Gastrocnemius medialis (tissue), 4 donors: Measurements from ENCODE around the gene SETDB1. TPM values are rescaled to one million over a fixed set of nuclear protein-coding genes. Genes with fewer than 3 reads are reported as not detected.
A peak's percentile ranks its signal among the peaks of the same experiment; 100 is the strongest.

Source experiments
- ATAC-seq, 2 donors: fragments of 150-250 bp; one replicate each; pipeline ENCODE4 v1.9.1; 2016
- DNase-seq, 2 donors: peaks; one replicate each; pipeline ENCODE4 v3.0.0-alpha.2; 2019
- H3K27ac ChIP-seq, 4 donors: fragments of 200-600 bp; sonication (generic); 1 replicate in 1 of 4; 2 replicates in 3 of 4; pipeline ENCODE4 v1.5.1; 2016 to 2018; ENCODE audit warnings: mild to moderate bottlenecking in 2 of 4, moderate library complexity in 1 of 4
- H3K27me3 ChIP-seq, 3 donors: fragments of 200-600 bp; sonication (generic) in 2 of 3; 1 replicate in 1 of 3; 2 replicates in 2 of 3; pipeline versions ENCODE4 v1.5.1 to v1.6.0; 2016 to 2019; ENCODE audit warnings: mild to moderate bottlenecking in 1 of 3, moderate library complexity in 1 of 3
- H3K36me3 ChIP-seq, 2 donors: fragments of 200-600 bp; sonication (generic) in 1 of 2; one replicate each; pipeline ENCODE4 v1.5.1; 2017 to 2018
- H3K4me1 ChIP-seq, 2 donors: fragments of 200-600 bp; sonication (generic) in 1 of 2; one replicate each; pipeline ENCODE4 v1.5.1; 2016 to 2017; ENCODE audit warnings: mild to moderate bottlenecking in 2 of 2
- H3K4me3 ChIP-seq, 4 donors: fragments of 200-600 bp; sonication (generic) in 3 of 4; 1 replicate in 1 of 4; 2 replicates in 3 of 4; pipeline ENCODE4 v1.5.1; 2016 to 2019; ENCODE audit warnings: mild to moderate bottlenecking in 2 of 4
- H3K9me3 ChIP-seq, 3 donors: fragments of 200-600 bp; sonication (generic) in 2 of 3; 1 replicate in 1 of 3; 2 replicates in 2 of 3; pipeline ENCODE4 v1.5.1; 2016 to 2019
- CTCF ChIP-seq, 5 experiments: fragments of 450-650 bp in 3 of 5; fragments of 200-600 bp in 2 of 5; sonication (generic) in 2 of 5; IDR thresholded peaks in 4 of 5; conservative IDR thresholded peaks in 1 of 5; 1 replicate in 4 of 5; 2 replicates in 1 of 5; pipeline ENCODE4 v1.5.1; 2016 to 2019; ENCODE audit warnings: antibody characterized with exemption in 5 of 5, mild to moderate bottlenecking in 3 of 5, moderate library complexity in 3 of 5
- POLR2A ChIP-seq, 2 donors: fragments of 450-650 bp; IDR thresholded peaks; one replicate each; pipeline ENCODE4 v1.6.1; 2017; ENCODE audit warnings: antibody characterized with exemption in 2 of 2, mild to moderate bottlenecking in 2 of 2, moderate library complexity in 2 of 2
- in situ Hi-C, 4 donors: fragments of 200-750 bp; cut with MboI; loops; one replicate each; pipeline versions ENCODE4 v1.15.0 to v1.8.0; 2017; ENCODE audit warnings: low sequenced_read_pairs in 4 of 4
- intact Hi-C: fragments of 100-400 bp; cut with DNase I; formaldehyde crosslinking; loops from one replicate; pipeline ENCODE4 v1.15.1; 2023; ENCODE audit warnings: low total_unique reads
- total RNA-seq, 4 donors: library from RNA; depleted of rRNA; stranded (reverse); fragments of >200 nt; gene quantifications; one replicate each; pipeline versions ENCODE4 v1.1.0 to v1.2.3, GENCODE V29; 2016

SETDB1 gene
- total RNA-seq, 4 donors from 2014 or later = 13.7 to 20.8 (median 17.3) TPM

DNA sequence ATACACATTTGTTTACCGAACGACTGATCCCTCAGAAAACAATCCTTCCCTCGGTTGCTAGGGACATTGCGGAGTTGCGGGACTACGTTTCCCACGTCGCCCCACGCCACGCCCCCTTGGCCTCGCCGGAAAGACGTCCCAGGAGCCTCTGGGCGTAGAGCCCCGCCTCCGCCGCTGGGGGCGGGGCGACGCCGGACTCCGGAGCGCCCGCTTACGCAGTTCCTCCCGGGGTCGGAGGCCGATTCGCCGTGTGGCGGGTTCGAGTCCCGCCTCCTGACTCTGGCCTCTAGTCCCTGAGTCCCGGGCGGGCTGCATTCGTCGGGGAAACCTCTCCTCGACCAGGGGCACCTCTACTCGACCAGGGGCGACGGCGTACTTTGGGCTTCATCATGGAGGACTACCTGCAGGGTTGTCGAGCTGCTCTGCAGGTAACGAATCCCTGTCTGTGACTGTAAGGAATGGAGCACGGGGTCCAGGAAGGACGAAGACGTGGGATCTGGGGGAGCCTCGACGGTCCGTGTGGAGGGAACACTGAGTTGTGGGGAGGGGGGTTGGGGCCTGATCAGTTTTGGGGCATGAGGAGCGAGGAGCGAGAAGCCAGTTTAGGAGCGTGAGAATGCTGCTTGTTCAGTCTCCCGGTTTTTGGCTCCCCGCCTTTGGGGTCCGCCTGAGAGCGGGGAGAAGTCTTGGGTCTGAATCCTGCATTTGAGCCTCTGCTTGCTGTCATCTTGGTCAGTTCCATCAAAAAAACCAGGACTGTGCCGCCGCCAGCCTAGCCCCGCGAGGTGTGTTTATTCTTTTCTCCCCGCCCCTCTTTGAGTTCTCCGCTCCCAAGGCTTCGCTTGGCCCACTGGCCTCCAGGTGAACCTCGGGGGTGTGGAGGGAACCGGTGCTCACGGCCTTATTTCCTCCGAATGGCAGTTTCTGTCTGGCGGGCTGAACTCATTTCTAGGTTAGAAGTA lies 82.4 kb downstream of the SETDB1 start, which contains the start of gene PRUNE1:
TSS of gene PRUNE1 (plus strand) at position 206 of the 962 bp plus-strand sequence. CDS start at position 390, 184 bp downstream.
- peak within 1 kb of the TSS; percentile 60 to 91 (median 86) for H3K4me3 ChIP-seq
- H3K27me3 ChIP-seq = no peaks in the 10 kb centered on the region
- H3K36me3 ChIP-seq = peaks cover 0 to 8% of the 10 kb centered on the region in 2 donors
- TF ChIP-seq POLR2A (IDR thresholded peaks at IDR 0.05) (peak; percentile 65 to 72), CTCF (IDR thresholded peaks at IDR 0.05 in 4 of 5, conservative IDR thresholded peaks at IDR 0.05 in 1 of 5) (peak in 4 of 5 experiments; percentile 24 to 33 (median 26))
- intact Hi-C loops (loop anchor here (5.0 to 10.0 kb wide), 6 partner anchors 36 to 446 kb away; partner anchors contain the start of genes CDC42SE1, CERS2, ENSA and PSMD4), in situ Hi-C loops (no loop called here)
- H3K4me1 ChIP-seq = peaks cover 52 to 61% of the 10 kb centered on the region in 2 donors
- peak within 1 kb of the TSS; percentile 89 to 95 (median 94) for H3K27ac ChIP-seq
- ATAC-seq (peak; percentile 79 to 80), DNase-seq (peak; percentile 93 to 96)
- H3K9me3 ChIP-seq = no peaks in the 10 kb centered on the region

GRCh38 chr1:151009206-151009587 lies 83.0 kb downstream of the SETDB1 start:
- H3K4me1 ChIP-seq = peaks cover 45 to 54% of the 10 kb centered on the region in 2 donors
- DNase-seq = no peak
- peaks cover 0 to 10% of the 10 kb centered on the region in 2 donors for H3K36me3 ChIP-seq
- ATAC-seq = no peak
- intact Hi-C loops = loop anchor here (5.0 to 10.0 kb wide), 6 partner anchors 37 to 447 kb away; partner anchors contain the start of genes CDC42SE1, CERS2, ENSA and PSMD4
- TF ChIP-seq POLR2A (IDR thresholded peaks at IDR 0.05) (no peak), CTCF (IDR thresholded peaks at IDR 0.05 in 4 of 5, conservative IDR thresholded peaks at IDR 0.05 in 1 of 5) (no peak)
- H3K9me3 ChIP-seq = no peaks in the 10 kb centered on the region
- in situ Hi-C loops = no loop called here
- peak overlapping the region; percentile 60 to 91 (median 86) for H3K4me3 ChIP-seq
- peak overlapping the region; percentile 89 to 95 (median 94) for H3K27ac ChIP-seq
- no peaks in the 10 kb centered on the region for H3K27me3 ChIP-seq

DNA sequence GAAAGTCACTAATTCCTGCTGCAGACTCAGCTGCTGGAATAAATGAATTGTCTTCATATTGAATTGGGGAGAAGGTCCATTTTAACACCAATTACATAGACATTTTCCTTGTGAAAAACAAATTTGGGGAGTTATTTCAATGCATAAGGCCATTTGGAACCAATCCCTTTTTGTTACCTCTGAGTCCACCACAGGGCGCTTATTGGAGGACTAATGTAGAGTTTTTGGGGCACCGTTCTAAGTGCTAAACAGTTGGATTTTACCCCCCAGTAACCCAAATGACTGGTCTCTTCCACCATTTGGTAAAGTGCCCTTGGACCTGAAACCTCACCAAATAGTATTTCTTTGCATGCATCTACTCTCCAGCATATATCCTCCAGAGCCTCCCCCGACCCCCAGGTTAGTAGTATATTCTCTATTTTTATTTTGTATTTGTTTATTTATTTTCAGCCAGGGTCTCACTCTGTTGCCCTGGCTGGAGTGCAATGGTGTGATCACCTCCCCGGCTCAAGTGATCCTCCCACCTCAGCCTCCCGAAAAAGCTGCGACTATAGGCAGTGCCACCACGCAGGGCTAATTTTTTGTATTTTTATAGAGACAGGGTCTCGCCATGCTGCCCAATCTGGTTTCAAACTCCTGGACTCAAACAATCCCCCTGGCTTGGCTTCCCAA lies 83.6 kb downstream of the SETDB1 start:
- no peak for DNase-seq
- TF ChIP-seq POLR2A (IDR thresholded peaks at IDR 0.05) (no peak), CTCF (IDR thresholded peaks at IDR 0.05 in 4 of 5, conservative IDR thresholded peaks at IDR 0.05 in 1 of 5) (no peak)
- Histone ChIP-seq H3K36me3 (peaks cover 0 to 10% of the 10 kb centered on the region in 2 donors), H3K27me3 (no peaks in the 10 kb centered on the region), H3K4me3 (peak overlapping the region in 1 of 4 donors; percentile 89), H3K4me1 (peaks cover 39 to 49% of the 10 kb centered on the region in 2 donors), H3K27ac (peak overlapping the region; percentile 89 to 95 (median 94)), H3K9me3 (no peaks in the 10 kb centered on the region)
- intact Hi-C loops (loop anchor here (5.0 to 10.0 kb wide), 7 partner anchors 38 to 815 kb away; partner anchors contain the start of genes CDC42SE1, CERS2, ENSA and PSMD4), in situ Hi-C loops (no loop called here)
- ATAC-seq = no peak

- Histone ChIP-seq H3K27ac (no peak overlapping the region), H3K4me1 (peaks cover 34 to 44% of the 10 kb centered on the region in 2 donors), H3K27me3 (no peaks in the 10 kb centered on the region), H3K36me3 (peaks cover 0 to 10% of the 10 kb centered on the region in 2 donors), H3K4me3 (no peak overlapping the region), H3K9me3 (no peaks in the 10 kb centered on the region)
- no peak for DNase-seq
- no peak for ATAC-seq
- in situ Hi-C loops = no loop called here
- TF ChIP-seq POLR2A (IDR thresholded peaks at IDR 0.05) (no peak), CTCF (IDR thresholded peaks at IDR 0.05 in 4 of 5, conservative IDR thresholded peaks at IDR 0.05 in 1 of 5) (no peak)
- intact Hi-C loops = loop anchor here (10.0 kb wide), 1 partner anchor 814 kb away; no protein-coding TSS in a partner anchor
Observed at GRCh38 chr1:151010346-151010726, 84.2 kb downstream of the SETDB1 start.
